Stimulated activated CD4-positive, alpha-beta T cell treated with anti-CD3 and anti-CD28 coated beads, Interleukin-4, amount 100 ng/mL, for 4 hours (primary cell): Measurements from ENCODE around the gene SARS1.
A peak's percentile ranks its signal among the peaks of the same experiment; 100 is the strongest.

Experiments used
- DNase-seq, 2 experiments: peaks; one replicate each; pipeline ENCODE4 v3.0.0-alpha.2; 2020

Gene SARS1

DNA sequence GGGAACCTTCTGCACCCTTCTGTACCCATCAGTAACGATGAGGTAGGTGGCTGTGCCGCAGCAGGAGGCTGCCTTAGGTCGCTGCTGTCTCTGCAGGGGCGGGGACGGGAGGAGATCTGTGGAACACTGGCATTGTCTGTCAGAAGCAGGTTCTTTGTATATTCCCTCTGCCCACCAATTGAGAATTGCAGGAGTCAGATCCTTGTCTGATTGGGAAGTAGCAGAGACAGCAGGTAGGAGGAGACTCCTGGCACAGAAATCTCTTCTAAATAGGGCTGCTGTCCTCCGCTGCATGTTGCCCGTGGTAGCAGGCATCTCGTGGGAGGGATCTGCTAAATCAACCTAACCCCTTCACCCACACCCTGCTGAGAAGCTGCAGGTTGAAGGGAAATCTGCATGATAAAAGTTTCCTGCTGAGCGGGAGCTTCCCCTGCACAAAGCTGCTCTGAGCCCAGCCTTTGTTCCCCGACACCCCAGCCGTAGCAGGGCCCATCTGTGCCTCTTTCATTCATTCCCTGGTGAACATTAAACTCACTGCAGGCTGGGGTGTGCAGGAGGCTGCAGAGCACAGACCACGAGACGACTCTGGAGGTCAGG, 15.9 kb downstream of the SARS1 start:
- DNase-seq, result no peak

DNA sequence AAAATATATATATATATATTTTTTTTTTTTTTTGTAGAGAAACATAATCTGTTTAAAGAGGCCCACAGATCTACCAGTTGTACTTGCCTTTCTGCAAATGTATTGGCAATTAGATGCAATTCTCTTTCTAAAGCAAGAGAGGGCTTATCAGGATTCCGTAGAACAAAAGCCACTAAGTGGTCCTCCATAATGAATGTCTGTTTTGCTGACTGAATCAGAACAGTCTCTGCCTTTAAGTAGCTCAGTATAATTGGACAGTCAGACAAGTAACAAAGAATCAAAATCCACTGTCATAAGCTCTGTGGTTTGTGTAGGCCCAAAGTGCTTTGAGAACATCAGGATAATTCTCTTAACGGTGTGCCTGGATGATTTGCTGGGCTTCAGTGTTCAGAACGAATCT, 17.3 kb downstream of the SARS1 start:
- no peak for DNase-seq

DNA sequence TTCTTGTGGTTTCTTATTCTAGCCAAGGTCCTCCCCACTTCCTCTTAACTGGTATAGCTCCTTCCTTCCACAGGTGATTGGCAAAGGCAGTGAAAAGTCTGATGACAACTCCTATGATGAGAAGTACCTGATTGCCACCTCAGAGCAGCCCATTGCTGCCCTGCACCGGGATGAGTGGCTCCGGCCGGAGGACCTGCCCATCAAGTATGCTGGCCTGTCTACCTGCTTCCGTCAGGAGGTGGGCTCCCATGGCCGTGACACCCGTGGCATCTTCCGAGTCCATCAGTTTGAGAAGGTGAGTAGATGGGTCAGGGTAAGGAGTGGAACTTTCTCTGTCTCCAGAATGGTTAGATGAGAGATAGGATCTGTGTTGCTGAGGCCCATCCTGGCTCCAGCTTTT, 21.4 kb downstream of the SARS1 start:
- DNase-seq, result no peak

DNA sequence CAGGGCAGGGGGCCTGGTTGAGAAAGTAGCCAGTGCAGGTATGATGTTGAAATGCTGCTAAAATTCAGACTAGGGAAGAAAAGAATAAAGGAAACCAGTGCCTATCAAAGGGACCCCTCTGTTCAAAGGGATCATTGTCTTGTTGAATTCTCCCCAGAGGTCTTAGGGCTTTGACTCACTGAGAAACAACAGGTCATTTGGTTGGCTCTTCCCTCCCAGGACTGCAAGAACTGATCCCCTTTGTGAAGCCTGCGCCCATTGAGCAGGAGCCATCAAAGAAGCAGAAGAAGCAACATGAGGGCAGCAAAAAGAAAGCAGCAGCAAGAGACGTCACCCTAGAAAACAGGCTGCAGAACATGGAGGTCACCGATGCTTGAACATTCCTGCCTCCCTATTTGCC, 23.8 kb downstream of the SARS1 start:
- DNase-seq, result no peak

DNA sequence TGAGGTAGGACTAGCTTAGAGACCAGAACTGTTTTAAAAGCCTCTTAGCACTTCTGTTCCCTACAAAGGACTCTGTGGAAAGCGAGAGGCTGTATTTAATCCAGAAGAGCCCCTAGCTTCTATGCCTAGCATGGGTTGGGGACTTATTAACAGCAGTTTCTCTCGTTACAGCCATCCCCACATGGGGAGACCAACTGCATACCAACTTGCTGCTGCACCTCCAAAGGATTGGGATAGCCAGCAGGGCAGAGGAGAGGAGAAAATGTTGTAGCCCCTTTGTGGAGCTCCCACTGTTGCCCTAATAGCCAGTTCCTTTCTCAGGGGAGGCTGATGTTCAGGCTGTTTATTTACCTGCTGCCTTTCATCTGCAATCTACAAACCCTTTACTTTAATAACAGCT, 24.7 kb downstream of the SARS1 start:
- no peak for DNase-seq

DNA sequence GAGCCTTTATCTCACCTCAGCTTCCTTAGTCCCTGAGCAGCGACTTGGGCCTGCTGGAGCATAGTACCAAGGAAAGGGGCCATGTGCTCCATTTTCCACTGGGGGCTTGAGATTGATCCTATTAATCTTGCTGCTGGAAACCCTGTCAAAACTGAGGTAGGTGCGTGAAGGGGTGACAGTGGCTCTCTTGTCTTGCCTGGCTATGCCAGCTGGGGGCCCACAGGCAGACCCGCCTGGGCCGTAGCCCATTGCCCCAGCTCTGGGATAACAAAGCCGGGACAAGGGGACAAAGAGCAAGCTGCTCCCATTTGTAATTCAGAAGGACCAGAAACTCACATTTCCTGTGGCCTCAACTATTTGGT, 25.3 kb downstream of the SARS1 start:
- no peak for DNase-seq

DNA sequence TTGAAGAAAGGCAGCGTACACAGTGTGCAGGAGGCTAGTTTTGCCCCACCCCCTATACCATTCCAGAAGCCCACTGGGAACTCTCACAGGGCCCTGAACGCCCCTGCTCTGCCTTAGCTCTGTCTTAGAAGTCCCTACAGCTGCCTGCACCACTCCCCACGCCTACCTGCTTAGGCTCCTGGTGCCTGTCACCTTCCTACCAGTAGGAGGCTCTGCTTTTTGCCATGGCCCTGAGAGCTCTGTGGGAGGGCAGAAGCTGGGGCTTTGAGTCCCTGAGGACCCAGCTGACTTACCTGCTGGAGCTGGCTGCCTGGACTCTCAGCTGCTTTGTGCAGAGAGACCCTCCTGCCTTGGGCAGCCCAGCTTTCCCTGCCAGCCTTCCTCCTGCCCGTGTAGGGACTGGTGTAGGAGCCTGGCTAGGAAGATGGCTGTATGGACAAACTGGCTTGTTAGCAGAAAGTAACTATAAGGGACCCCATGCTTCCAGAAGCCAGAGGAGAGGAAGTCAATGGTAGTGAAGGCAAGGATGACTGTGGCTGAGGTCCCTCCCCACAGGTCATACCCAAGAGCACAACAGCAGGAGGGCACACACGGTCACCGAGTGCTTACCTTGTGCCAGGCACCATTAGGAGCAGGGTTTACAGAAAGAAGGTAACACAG, 25.8 kb downstream of the SARS1 start:
- no peak for DNase-seq

DNA sequence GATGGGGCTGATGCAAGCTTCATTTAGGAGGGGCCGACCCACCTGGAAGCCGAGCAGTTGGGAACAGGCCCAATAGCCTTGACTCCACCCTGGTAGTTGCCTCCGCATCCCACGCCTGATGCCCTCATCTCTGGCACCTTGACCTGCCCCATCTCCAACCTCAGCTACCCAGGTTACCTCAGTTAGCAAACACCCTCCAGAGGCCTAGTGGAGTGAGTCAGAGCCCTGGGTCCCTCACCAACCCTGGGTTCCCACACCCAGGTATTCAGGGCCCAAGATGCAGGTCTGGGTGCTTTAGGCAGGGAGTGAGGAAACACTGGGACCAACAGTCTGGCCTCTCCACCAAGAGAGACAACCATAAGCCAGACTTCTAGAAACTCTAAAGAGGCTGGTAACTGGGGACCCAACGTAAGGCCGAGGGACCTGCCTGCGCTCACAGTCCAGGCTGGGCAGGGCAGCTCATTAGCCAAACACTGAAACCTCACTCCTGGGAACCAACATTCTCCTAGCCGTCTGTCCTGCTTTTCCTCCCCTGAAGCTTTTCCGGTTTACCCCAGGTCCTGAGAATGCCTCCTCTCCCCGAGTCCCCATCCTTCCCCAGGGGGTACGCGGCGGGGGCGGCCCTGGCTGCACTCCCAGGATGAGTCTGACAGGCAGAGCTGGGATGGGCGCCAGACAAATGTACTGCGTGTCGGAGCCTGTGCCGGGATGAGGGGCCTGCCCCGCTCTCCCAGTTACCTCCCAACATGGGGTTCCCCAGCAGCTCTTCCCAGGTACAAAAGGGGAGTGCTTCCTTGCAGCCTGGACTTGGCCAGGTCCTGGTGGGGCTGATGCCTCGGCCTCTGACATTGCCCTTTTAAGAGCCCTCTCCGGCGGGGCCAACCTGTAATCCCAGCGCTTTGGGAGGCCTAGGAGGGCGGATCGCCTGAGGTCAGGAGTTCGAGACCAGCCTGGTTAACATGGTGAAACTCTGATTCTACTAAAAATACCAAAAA, 26.7 kb downstream of the SARS1 start:
- DNase-seq, result peak in 1 of 2 experiments; percentile 25

DNA sequence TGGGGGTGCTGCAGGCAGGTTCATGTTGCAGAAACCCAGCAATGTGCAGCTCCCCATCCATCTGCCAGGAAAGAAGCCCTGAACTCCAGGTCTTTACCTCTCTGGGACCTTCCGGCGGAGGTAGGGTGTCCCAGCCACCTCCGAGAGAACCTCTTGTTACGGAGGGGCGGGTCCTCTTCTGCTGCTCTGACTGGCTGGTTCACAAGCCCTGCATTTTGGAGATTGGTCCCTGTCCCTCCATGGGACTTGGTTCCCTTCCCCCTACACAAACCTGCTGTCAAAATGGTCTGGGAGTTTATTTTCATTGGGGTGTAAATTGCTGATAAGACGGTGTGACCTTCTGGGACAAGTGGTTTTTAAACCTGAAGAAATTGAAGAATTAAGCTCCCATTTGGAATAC, 27.6 kb downstream of the SARS1 start:
- no peak for DNase-seq

DNA sequence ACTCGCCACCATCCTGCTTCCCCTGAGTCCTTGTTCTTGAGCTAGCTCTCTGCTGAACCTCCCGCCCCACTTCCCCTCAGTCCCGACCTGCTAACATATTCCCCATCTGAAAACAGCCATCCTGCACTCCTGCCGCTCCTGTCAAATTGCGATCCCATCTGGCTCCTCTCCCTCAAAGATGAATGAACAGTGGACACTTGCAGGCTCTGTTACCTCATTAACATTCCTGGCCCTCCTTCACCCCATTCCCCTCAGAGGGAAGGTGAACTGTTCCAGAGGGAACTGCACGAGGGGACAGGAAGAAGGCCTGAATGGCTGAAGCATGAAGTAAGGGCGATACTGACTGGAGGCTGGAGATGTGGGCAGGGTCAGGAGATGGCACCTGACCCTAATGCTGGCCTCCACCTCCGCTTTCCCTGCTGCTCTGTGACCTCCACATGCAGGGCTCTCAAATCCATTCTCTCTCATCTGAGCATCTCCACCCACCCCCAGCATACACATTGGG, 28.2 kb downstream of the SARS1 start:
- DNase-seq, result no peak

DNA sequence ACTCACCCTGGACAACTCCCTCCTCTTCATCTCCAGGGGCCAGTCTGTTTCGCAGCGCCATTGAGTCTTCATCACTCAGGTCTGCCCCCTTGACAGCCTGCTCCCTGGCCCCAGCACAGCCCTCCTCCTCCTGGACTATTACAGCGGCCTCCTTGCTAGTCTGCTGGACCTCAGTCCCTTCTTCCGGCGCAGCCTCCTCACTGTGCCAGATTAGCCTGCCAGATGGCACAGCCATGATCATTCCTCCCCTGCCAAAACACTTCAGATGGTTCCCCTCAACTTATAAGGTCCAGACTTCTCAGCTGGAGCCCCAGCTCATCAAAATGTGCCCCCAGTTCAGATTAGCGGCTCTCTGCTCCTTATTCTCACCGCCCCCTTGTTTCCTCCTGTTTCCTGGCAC, 28.7 kb downstream of the SARS1 start:
- DNase-seq, result no peak

DNA sequence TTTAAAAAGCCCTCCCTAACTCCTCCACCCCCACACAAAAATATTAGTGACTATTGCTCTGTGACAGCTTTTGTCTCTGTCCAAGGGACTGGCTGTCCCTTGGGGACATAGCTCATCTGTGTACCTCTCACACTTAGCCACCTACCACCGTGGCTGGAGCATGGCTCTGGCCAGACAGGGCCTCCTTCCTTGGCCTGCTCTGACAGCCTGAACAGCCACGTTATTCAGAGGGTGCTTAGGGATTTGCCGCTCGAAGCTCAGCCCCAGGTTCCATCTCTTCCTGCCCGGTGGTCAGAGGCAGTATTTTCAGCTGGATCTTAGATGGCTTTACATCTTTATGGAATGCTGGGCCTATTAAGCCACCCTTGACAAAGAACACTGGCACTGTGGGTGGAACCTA, 29.5 kb downstream of the SARS1 start:
- no peak for DNase-seq

DNA sequence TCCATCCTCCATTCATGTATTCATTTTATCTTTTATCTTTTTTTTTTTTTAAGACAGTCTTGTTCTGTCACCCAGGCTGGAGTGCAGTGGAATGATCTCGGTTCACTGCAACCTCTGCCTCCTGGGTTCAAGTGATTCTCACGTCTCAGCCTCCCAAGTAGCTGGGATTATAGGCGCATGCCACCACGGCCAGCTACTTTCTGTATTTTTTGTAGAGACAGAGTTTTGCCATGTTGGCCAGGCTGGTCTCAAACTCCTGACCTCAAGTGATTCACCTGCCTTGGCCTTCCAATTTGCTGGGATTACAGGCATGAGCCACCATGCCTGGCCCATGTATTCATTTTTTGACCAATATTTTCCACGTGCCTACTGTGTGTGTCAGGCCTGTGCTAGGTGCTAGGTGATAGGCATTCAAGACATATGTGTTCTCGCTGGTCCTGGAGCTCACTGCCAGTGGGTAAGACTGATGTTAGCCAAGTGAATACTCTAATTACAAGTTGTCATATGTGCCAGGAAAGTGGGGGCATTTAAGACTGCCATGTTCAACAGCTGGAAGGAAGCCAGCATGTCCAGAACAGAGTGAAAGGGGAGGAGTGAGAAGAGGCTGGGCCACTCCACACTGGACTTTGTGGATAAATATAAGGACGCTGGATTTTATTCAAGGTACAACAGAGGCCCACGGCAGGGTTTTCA, 30.3 kb downstream of the SARS1 start:
- no peak for DNase-seq

DNA sequence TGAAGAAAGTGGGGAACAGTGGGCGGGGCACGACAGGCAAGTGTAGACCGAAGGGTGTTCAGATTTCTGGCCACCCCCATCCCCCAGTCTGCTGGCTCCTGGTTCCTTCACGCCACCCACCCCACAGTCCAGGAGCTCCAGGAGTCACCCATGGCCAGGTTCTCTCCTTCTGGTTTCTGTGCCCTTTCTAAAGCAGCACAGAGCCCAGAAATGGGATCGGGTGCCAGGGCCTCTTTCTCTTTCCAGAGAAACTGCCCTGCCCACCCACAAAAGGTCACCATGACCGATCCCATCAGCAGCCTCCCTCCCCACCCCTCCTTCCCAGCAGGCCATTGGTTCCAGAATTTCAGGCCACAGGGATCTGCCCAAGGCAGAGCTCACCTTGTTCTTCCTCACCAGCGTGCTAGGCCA, 32.4 kb downstream of the SARS1 start:
- no peak for DNase-seq

DNA sequence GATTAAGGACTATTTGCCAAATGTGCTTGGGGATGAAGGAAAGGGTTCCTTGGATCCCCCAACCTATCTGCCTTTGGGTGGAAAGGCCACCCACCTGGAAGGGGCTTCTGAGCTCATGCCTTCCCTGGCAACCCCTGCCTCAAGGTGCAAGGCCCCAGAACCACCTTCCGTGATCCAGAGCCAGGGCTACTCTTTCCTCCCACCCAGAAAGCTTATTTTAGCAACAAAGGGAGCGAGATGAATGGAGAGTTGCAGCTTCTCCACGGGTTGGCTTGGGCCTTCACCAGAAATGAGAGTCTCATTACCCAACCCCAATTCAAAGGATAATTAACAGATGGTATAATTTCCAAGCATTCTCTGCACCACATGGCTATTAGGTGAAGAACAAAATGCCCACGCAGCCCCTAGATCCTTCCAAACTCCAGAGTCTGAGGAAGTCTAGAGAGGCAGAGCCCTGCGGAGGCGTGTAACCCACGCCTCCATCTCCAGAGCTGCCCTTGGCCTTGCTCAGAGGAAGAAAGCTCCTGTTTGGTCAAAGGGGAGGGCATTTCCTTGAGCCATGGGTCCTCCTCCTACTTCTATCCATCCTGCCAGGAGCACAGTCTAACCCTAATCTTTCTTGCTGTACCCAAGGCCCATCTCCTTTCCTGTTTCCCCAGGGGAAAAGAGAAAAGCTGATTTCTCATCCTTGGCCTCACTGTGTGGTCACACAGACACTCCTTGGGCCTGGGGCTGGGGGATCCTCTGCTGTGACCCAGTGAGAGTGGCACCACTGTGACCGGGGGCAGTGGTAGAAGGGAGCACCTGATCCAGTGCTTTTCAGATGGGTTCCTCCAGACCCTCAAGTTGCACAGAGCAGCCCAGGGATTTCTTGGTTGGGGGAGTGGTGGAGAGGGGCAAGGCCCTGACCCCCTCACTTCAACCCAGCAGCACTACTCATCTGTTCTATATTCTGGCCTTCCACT, 34.0 kb downstream of the SARS1 start:
- DNase-seq, result no peak

DNA sequence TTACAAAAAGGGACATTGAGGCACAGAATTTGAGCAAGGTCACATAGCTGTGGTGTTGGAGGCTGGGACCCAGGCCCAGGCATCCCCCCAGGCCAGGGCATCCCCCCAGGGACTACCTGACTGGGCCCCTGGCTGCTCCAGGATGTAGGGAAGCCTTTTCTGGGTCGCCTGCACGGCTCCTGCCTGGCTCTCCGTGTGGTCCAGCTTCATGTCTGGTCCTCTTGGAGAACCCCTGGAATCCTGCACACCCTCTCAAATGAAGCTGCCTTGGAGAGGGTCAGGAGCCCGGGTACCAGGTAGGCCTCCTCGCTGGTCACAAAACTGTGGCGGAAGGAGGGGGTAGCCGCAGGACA, 34.7 kb downstream of the SARS1 start:
- no peak for DNase-seq

DNA sequence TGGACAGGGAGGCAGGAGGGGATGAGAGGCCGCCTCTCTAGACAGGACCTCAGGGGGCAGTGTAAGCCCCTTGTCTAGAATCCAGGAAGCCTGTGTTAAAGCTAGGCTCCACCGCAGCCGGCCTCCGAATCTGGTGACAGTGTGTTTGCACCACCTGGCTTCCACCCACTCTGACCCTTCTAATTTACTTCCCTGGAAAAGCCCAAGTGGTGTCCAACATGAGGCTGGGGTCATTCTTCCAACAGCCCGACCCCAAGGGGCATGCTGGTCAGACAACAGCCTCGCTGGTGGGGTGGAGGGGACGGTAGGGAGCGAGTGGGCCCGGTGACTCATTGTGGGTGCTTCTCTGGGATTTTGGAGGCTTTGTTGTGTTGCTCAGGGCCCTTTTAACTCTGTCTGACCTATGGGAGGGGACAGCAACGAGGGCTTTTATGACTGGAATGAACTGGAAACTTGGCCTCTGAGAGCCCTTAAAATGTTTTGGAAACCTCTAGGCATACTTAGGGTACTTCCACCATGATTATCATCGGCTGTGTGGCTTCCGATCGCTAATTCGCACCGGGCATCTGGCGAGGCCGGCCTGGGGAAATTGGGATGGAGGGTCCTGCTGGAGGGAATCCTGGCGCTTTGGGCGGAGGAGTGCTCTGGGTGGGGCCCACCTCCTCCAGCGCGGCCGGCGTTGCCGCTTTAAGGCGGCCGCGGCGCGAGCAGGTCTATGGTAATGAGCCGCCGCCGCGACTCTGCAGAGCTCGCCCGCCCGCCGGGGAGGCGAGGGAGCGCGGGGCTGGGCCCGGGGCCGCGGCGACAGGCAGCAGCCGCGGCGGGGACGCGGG, 35.3 kb downstream of the SARS1 start, which contains the start of gene CELSR2:
Gene CELSR2, plus strand, starts transcription at position 743 of the 833 bp plus-strand sequence. CDS start 541 bp downstream, outside the sequence.
- peak; percentile 28 to 59 for DNase-seq

DNA sequence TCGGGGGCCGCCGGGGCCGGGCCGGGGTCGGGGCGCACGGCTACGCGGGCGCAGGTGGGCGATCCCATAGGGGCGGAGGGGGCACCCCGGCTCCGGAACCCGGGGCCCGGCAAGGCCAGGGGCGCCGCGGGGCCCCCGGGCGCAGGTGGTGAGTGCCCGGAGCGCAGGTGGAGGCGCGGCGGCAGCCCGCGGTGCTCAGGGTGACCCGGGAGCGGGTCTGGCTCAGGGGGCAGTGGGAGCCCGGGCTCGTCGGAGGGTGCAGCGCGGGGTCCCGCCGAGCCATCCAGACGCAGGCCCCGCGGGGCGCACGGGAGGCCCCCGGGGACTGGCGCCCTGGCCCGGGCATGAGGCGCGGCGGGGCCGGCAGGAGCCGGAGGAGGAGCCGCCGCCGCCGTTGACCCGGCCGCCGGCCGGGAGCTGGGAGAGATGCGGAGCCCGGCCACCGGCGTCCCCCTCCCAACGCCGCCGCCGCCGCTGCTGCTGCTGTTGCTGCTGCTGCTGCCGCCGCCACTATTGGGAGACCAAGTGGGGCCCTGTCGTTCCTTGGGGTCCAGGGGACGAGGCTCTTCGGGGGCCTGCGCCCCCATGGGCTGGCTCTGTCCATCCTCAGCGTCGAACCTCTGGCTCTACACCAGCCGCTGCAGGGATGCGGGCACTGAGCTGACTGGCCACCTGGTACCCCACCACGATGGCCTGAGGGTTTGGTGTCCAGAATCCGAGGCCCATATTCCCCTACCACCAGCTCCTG, 36.1 kb downstream of the SARS1 start:
- DNase-seq, result no peak

DNA sequence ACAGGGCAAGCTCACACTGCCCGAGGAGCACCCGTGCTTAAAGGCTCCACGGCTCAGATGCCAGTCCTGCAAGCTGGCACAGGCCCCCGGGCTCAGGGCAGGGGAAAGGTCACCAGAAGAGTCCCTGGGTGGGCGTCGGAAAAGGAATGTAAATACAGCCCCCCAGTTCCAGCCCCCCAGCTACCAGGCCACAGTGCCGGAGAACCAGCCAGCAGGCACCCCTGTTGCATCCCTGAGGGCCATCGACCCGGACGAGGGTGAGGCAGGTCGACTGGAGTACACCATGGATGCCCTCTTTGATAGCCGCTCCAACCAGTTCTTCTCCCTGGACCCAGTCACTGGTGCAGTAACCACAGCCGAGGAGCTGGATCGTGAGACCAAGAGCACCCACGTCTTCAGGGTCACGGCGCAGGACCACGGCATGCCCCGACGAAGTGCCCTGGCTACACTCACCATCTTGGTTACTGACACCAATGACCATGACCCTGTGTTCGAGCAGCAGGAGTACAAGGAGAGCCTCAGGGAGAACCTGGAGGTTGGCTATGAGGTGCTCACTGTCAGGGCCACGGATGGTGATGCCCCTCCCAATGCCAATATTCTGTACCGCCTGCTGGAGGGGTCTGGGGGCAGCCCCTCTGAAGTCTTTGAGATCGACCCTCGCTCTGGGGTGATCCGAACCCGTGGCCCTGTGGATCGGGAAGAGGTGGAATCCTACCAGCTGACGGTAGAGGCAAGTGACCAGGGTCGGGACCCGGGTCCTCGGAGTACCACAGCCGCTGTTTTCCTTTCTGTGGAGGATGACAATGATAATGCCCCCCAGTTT, 36.9 kb downstream of the SARS1 start:
- no peak for DNase-seq
